Measurements from ENCODE around the gene PDE3B.
A peak's percentile ranks its signal among the peaks of the same experiment; 100 is the strongest.

The PDE3B gene

GRCh38 chr11:14892577-14892976 is 249.0 kb downstream of the PDE3B start:
- no peak for DNase-seq

GRCh38 chr11:14894657-14895598 is 251.3 kb downstream of the PDE3B start:
- no peak for DNase-seq

- DNase-seq: no peak
These were observed 254.8 kb downstream of the PDE3B start for GRCh38 chr11:14898355-14898754.

GRCh38 chr11:14898906-14899305 is 255.3 kb downstream of the PDE3B start:
- DNase-seq: no peak

- DNase-seq: no peak
These were observed 259.2 kb downstream of the PDE3B start for GRCh38 chr11:14902650-14903350.

- DNase-seq: peak; percentile 83
These were observed 261.1 kb downstream of the PDE3B start for GRCh38 chr11:14904745-14905103.

GRCh38 chr11:14905104-14906033 is 261.8 kb downstream of the PDE3B start:
- peak; percentile 72 for DNase-seq

GRCh38 chr11:14906578-14906977 is 263.0 kb downstream of the PDE3B start:
- DNase-seq: no peak

GRCh38 chr11:14906993-14907392 is 263.4 kb downstream of the PDE3B start:
- DNase-seq: no peak

GRCh38 chr11:14907411-14908213 is 264.0 kb downstream of the PDE3B start:
- peak; percentile 88 for DNase-seq

- no peak for DNase-seq
These were observed 264.7 kb downstream of the PDE3B start for GRCh38 chr11:14908214-14908880.

GRCh38 chr11:14914536-14914935 is 270.9 kb downstream of the PDE3B start:
- DNase-seq: no peak

GRCh38 chr11:14916403-14916802 is 272.8 kb downstream of the PDE3B start:
- DNase-seq: no peak
